ENCODE results near the gene FBXO46.

FBXO46 gene

GRCh38 chr19:45770192-45771101, 39.8 kb upstream of the FBXO46 start:
- peak; percentile 95 for DNase-seq (ENCODE audit: low spot score)
- POLR2A ChIA-PET (ENCODE audit: low non-redundant PET): interaction anchor here (0.6 to 1.9 kb wide), 3 partner anchors 8 to 23 kb away, joined by 3 to 27 read pairs (median 4); partner anchors contain the start of gene DMPK
- peak; percentile 84 for TF ChIP-seq CTCF (conservative IDR thresholded peaks at IDR 0.05; ENCODE audit: low read depth)
- H3K27ac ChIP-seq: peak overlapping the region; percentile 98
- CTCF ChIA-PET: interaction anchor here (0.6 to 2.9 kb wide), 17 partner anchors 9 to 1570 kb away, joined by 3 to 41 read pairs (median 4); partner anchors contain the start of genes DMPK and DMWD

- ChIA-PET CTCF (interaction anchor here (0.6 to 2.9 kb wide), 14 partner anchors 9 to 1571 kb away, joined by 3 to 41 read pairs (median 4); partner anchors contain the start of genes DMPK and DMWD), POLR2A (ENCODE audit: low non-redundant PET) (interaction anchor here (0.6 to 1.9 kb wide), 4 partner anchors 12 to 146 kb away, joined by 4 to 27 read pairs (median 5); partner anchors contain the start of genes DMPK, QPCTL and SNRPD2)
- no peak for DNase-seq (ENCODE audit: low spot score)
- no peak for TF ChIP-seq CTCF (conservative IDR thresholded peaks at IDR 0.05; ENCODE audit: low read depth)
- peak overlapping the region; percentile 98 for H3K27ac ChIP-seq
Observed at GRCh38 chr19:45769821-45770191, 39.1 kb upstream of the FBXO46 start.

GRCh38 chr19:45768984-45769782, 38.5 kb upstream of the FBXO46 start, which contains the start of gene SIX5:
Gene SIX5 (minus strand): TSS chr19:45769252. CDS start chr19:45768844, 408 bp downstream.
- no peak for TF ChIP-seq CTCF (conservative IDR thresholded peaks at IDR 0.05; ENCODE audit: low read depth)
- ChIA-PET POLR2A (ENCODE audit: low non-redundant PET) (interaction anchor here (0.6 to 1.9 kb wide), 10 partner anchors 10 to 1156 kb away, joined by 3 to 27 read pairs (median 4); partner anchors contain the start of genes DMPK, IGSF23, QPCTL and SNRPD2), CTCF (interaction anchor here (0.5 to 2.9 kb wide), 14 partner anchors 10 to 1192 kb away, joined by 3 to 41 read pairs (median 4); partner anchors contain the start of genes DMPK, DMWD and FBXO46)
- peak within 1 kb of the TSS; percentile 98 for H3K27ac ChIP-seq
- peak; percentile 98 for DNase-seq (ENCODE audit: low spot score)

GRCh38 chr19:45768655-45768983, 37.9 kb upstream of the FBXO46 start:
- peak overlapping the region; percentile 98 for H3K27ac ChIP-seq
- DNase-seq (ENCODE audit: low spot score): peak; percentile 59
- CTCF ChIA-PET: interaction anchor here (0.7 to 2.9 kb wide), 2 partner anchors 31 to 80 kb away, joined by 3 to 41 read pairs; no protein-coding TSS in a partner anchor
- no peak for TF ChIP-seq CTCF (conservative IDR thresholded peaks at IDR 0.05; ENCODE audit: low read depth)
- POLR2A ChIA-PET (ENCODE audit: low non-redundant PET): interaction anchor here (0.7 to 1.9 kb wide), 8 partner anchors 11 to 1155 kb away, joined by 3 to 27 read pairs (median 4); partner anchors contain the start of genes DMPK, IGSF23, QPCTL and SNRPD2

- POLR2A ChIA-PET (ENCODE audit: low non-redundant PET): interaction anchor here (0.6 to 1.8 kb wide), 9 partner anchors 31 to 1155 kb away, joined by 3 to 11 read pairs (median 4); partner anchors contain the start of genes IGSF23, QPCTL and SNRPD2
- no peak for DNase-seq (ENCODE audit: low spot score)
- CTCF ChIA-PET: interaction anchor here (0.7 to 2.9 kb wide), 2 partner anchors 31 to 80 kb away, joined by 3 to 41 read pairs; no protein-coding TSS in a partner anchor
- H3K27ac ChIP-seq: peak overlapping the region; percentile 98
- no peak for TF ChIP-seq CTCF (conservative IDR thresholded peaks at IDR 0.05; ENCODE audit: low read depth)
Observed at GRCh38 chr19:45767881-45768654, 37.4 kb upstream of the FBXO46 start.
